ENCODE results near the gene FOXL2NB.

FOXL2NB gene

DNA sequence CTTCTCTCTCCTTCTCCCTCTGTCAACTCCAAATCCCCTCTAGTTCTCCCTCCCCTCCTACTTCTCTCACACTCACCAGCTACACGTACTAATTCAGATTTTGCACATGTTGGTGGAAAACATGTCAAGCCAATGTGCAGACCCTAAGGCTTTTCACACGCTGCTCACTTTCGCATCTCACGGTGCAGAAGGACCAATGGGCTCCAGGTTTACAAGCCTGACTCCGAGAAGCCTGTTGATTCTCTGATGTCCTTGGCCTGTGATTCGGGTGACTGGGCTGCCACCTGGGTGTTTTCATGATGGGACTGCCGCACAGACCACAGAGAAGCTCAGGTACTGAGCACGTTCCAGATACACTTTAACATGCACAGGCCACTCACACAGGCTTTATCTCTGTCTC is 3.7 kb downstream of the FOXL2NB start:
- Histone ChIP-seq H3K4me3 (ENCODE audit: low read depth, low read length) (peak overlapping the region; percentile 43), H3K9me3 (ENCODE audit: control insufficient read depth, insufficient read depth, low read length) (no peaks in the 10 kb centered on the region), H3K27me3 (ENCODE audit: control insufficient read depth, insufficient read depth, low read length) (peaks cover 99% of the 10 kb centered on the region)

GRCh38 chr3:138960417-138960852 is 13.4 kb downstream of the FOXL2NB start:
- peaks cover 38% of the 10 kb centered on the region for H3K27me3 ChIP-seq (ENCODE audit: control insufficient read depth, insufficient read depth, low read length)
- H3K9ac ChIP-seq (ENCODE audit: low read depth, low read length), result no peak overlapping the region
- no peak overlapping the region for H3K4me3 ChIP-seq (ENCODE audit: low read depth, low read length)
- H3K4me1 ChIP-seq (ENCODE audit: control insufficient read depth, insufficient read depth, low read length), result no peaks in the 10 kb centered on the region
- no peaks in the 10 kb centered on the region for H3K9me3 ChIP-seq (ENCODE audit: control insufficient read depth, insufficient read depth, low read length)
- no peaks in the 10 kb centered on the region for H3K36me3 ChIP-seq (ENCODE audit: control insufficient read depth, insufficient read depth, low read length)

More for the DNA sequence above, 3.7 kb downstream of the FOXL2NB start:
- no peak overlapping the region for H3K9ac ChIP-seq (ENCODE audit: low read depth, low read length)
- H3K4me1 ChIP-seq (ENCODE audit: control insufficient read depth, insufficient read depth, low read length), result peaks cover 18% of the 10 kb centered on the region
- H3K36me3 ChIP-seq (ENCODE audit: control insufficient read depth, insufficient read depth, low read length), result no peaks in the 10 kb centered on the region

DNA sequence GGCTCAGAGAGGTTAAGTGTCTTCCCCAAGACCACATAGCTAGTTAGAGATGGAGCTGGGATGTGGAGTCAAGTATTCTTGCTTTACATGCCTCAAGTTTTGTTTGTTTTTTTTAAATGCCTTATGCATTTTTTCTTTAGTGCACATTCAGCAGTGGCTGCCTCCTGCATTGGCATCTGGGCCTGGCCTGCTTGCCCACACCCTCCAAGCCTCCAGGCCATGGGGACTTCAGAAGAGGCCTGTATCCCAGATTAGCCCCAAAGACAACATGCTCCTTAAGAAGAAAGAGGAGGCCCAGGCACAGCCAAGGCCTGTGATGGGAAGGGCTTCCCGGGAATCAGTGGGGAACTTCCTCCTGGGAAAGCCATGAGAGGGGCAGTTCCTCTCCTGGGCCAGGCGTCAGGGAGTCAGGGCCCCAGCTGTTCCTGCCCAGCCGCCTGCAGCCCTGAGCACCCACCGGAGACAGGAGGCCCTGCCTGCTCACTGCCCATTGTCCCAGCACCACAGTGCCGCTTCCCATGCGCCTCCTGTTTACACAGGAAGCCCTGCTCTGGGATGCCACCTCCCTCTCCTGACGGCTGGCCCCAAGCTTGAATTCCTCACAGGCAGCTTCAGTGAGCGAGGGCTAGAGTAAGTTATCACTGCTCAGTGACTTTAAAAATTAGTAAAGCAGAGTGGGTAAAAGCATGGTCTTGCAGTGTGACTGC is 16.0 kb downstream of the FOXL2NB start:
- Histone ChIP-seq H3K4me3 (ENCODE audit: low read depth, low read length) (no peak overlapping the region), H3K9ac (ENCODE audit: low read depth, low read length) (no peak overlapping the region)

DNA sequence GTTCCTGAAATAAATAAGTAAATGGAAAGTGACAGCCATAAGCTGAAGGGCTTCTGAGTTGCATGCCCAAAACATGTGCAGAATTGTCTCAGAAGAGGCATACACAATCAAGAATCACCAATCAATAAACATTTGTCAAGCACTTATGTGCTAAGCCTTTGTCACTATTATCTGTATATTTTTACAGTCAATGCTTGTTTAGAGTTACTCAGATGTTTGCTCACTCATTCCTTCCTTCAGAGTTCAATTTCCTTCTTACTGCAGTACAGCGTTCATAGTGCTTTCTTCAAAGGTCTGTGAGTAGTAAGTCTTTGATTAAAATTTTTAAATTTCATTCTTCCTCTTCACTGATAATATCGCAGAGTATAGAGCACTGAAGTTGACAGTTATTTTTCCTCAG is 17.2 kb downstream of the FOXL2NB start:
- Histone ChIP-seq H3K27me3 (ENCODE audit: control insufficient read depth, insufficient read depth, low read length) (peaks cover 16% of the 10 kb centered on the region), H3K9me3 (ENCODE audit: control insufficient read depth, insufficient read depth, low read length) (no peaks in the 10 kb centered on the region), H3K36me3 (ENCODE audit: control insufficient read depth, insufficient read depth, low read length) (no peaks in the 10 kb centered on the region), H3K4me1 (ENCODE audit: control insufficient read depth, insufficient read depth, low read length) (no peaks in the 10 kb centered on the region), H3K9ac (ENCODE audit: low read depth, low read length) (no peak overlapping the region), H3K4me3 (ENCODE audit: low read depth, low read length) (no peak overlapping the region)

More for the DNA sequence above, 16.0 kb downstream of the FOXL2NB start:
- H3K4me1 ChIP-seq (ENCODE audit: control insufficient read depth, insufficient read depth, low read length), result no peaks in the 10 kb centered on the region
- H3K36me3 ChIP-seq (ENCODE audit: control insufficient read depth, insufficient read depth, low read length), result no peaks in the 10 kb centered on the region
- H3K27me3 ChIP-seq (ENCODE audit: control insufficient read depth, insufficient read depth, low read length), result peaks cover 23% of the 10 kb centered on the region
- H3K9me3 ChIP-seq (ENCODE audit: control insufficient read depth, insufficient read depth, low read length), result no peaks in the 10 kb centered on the region

- Histone ChIP-seq H3K4me1 (ENCODE audit: control insufficient read depth, insufficient read depth, low read length) (no peaks in the 10 kb centered on the region), H3K27me3 (ENCODE audit: control insufficient read depth, insufficient read depth, low read length) (peaks cover 15% of the 10 kb centered on the region), H3K36me3 (ENCODE audit: control insufficient read depth, insufficient read depth, low read length) (no peaks in the 10 kb centered on the region), H3K9me3 (ENCODE audit: control insufficient read depth, insufficient read depth, low read length) (no peaks in the 10 kb centered on the region), H3K9ac (ENCODE audit: low read depth, low read length) (no peak overlapping the region), H3K4me3 (ENCODE audit: low read depth, low read length) (no peak overlapping the region)
Measured at GRCh38 chr3:138964923-138965322, 17.9 kb downstream of the FOXL2NB start.

DNA sequence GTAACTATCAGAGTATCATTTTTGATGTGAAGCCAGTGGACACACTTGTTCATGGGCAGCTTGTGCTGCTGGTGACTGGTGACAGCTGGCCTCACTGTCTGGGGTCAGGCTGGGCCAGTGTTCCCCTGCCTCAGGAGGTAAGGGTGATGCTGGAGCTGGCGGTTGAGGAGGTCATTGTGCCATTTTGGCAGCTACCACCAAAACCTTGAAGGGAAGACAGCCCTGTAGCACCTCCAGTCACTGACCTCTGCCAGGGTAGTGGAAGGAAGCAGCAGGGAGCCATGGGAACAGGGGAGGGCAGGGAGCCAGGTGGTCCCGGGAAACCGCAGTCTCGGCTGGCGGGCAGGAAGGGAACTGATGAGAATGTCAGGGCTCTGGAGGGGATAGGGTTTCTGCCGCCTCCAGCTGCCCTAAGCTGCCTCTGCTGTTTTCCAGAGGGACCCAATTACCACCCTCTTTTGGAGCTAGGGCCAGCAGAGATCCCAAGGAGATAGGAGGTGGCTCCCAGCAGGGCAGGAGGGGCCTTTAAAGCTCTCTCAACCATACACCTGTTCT is 24.8 kb downstream of the FOXL2NB start:
- no peak overlapping the region for H3K4me3 ChIP-seq (ENCODE audit: low read depth, low read length)
- no peaks in the 10 kb centered on the region for H3K36me3 ChIP-seq (ENCODE audit: control insufficient read depth, insufficient read depth, low read length)
- H3K9me3 ChIP-seq (ENCODE audit: control insufficient read depth, insufficient read depth, low read length), result no peaks in the 10 kb centered on the region
- no peaks in the 10 kb centered on the region for H3K4me1 ChIP-seq (ENCODE audit: control insufficient read depth, insufficient read depth, low read length)
- no peaks in the 10 kb centered on the region for H3K27me3 ChIP-seq (ENCODE audit: control insufficient read depth, insufficient read depth, low read length)
- H3K9ac ChIP-seq (ENCODE audit: low read depth, low read length), result no peak overlapping the region

GRCh38 chr3:138972941-138973340 is 25.9 kb downstream of the FOXL2NB start:
- no peak overlapping the region for H3K9ac ChIP-seq (ENCODE audit: low read depth, low read length)
- H3K27me3 ChIP-seq (ENCODE audit: control insufficient read depth, insufficient read depth, low read length), result no peaks in the 10 kb centered on the region
- H3K4me1 ChIP-seq (ENCODE audit: control insufficient read depth, insufficient read depth, low read length), result no peaks in the 10 kb centered on the region
- no peaks in the 10 kb centered on the region for H3K36me3 ChIP-seq (ENCODE audit: control insufficient read depth, insufficient read depth, low read length)
- H3K4me3 ChIP-seq (ENCODE audit: low read depth, low read length), result no peak overlapping the region
- H3K9me3 ChIP-seq (ENCODE audit: control insufficient read depth, insufficient read depth, low read length), result no peaks in the 10 kb centered on the region

DNA sequence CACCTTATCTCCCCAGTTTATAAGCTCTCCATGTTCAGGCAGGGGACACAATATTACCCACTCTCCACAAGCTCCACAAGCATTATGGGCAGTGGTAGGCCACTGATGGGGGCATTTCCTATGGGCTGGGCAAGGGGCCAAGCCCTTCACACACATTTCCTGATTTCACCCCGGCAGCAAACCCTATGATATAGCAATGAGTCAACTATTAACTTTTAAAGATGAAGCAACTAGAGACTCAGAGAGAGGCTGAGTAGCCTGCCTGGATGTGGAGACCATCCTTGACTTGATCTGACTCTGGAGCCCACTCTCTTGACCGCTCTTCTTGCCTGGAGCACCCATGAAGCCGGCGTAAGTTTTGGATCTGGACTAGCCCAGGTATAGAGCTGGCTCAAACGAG is 27.4 kb downstream of the FOXL2NB start:
- Histone ChIP-seq H3K27me3 (ENCODE audit: control insufficient read depth, insufficient read depth, low read length) (no peaks in the 10 kb centered on the region), H3K4me1 (ENCODE audit: control insufficient read depth, insufficient read depth, low read length) (no peaks in the 10 kb centered on the region), H3K4me3 (ENCODE audit: low read depth, low read length) (no peak overlapping the region), H3K9me3 (ENCODE audit: control insufficient read depth, insufficient read depth, low read length) (no peaks in the 10 kb centered on the region), H3K36me3 (ENCODE audit: control insufficient read depth, insufficient read depth, low read length) (no peaks in the 10 kb centered on the region), H3K9ac (ENCODE audit: low read depth, low read length) (no peak overlapping the region)

DNA sequence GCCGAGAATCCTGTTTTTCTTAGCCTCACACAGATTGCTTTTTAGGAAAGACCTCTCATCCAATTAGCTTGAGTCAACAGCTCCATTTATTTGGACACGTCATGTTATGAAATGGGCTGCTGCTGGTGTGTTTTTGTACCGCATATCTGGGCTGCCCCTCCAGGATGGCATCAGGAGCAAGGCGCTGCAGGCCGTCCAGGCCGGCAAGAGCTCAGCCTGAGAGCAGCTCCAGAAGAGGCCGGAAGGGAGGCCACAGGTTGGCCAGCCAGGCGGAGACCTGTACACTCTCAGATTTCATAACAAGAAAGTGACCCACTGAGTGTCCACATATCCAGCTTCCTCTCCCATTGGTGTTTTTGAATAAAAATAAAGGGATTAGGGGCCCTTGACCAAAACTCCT is 28.3 kb downstream of the FOXL2NB start:
- Histone ChIP-seq H3K36me3 (ENCODE audit: control insufficient read depth, insufficient read depth, low read length) (no peaks in the 10 kb centered on the region), H3K4me1 (ENCODE audit: control insufficient read depth, insufficient read depth, low read length) (no peaks in the 10 kb centered on the region), H3K4me3 (ENCODE audit: low read depth, low read length) (no peak overlapping the region), H3K9me3 (ENCODE audit: control insufficient read depth, insufficient read depth, low read length) (no peaks in the 10 kb centered on the region), H3K9ac (ENCODE audit: low read depth, low read length) (no peak overlapping the region), H3K27me3 (ENCODE audit: control insufficient read depth, insufficient read depth, low read length) (no peaks in the 10 kb centered on the region)

- Histone ChIP-seq H3K4me3 (ENCODE audit: low read depth, low read length) (no peak overlapping the region), H3K9ac (ENCODE audit: low read depth, low read length) (no peak overlapping the region), H3K36me3 (ENCODE audit: control insufficient read depth, insufficient read depth, low read length) (no peaks in the 10 kb centered on the region), H3K4me1 (ENCODE audit: control insufficient read depth, insufficient read depth, low read length) (no peaks in the 10 kb centered on the region), H3K9me3 (ENCODE audit: control insufficient read depth, insufficient read depth, low read length) (no peaks in the 10 kb centered on the region), H3K27me3 (ENCODE audit: control insufficient read depth, insufficient read depth, low read length) (no peaks in the 10 kb centered on the region)
Measured at GRCh38 chr3:138976047-138976446, 29.0 kb downstream of the FOXL2NB start.

DNA sequence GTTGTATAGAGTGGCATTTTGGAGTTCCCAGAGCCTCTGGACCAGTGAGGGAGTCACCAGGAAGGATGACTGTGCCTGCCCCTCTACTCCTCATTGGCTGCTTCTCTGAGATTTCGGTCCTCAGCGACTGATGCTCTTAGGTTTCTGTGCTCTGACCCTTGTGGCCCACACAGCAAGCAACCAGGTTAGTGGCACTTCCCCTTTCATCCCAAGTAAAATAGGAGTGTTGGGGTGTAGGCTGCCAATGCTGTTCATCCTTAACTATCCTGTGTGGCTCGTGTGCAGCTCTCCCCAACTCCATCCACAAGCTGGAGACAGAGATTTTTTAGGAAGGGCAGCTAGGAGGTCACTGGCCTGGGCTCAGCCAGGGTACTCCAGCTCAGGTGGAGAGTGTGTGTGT is 37.8 kb downstream of the FOXL2NB start:
- no peak overlapping the region for H3K4me3 ChIP-seq (ENCODE audit: low read depth, low read length)

GRCh38 chr3:138985932-138986331 is 38.9 kb downstream of the FOXL2NB start:
- Histone ChIP-seq H3K27me3 (ENCODE audit: control insufficient read depth, insufficient read depth, low read length) (no peaks in the 10 kb centered on the region), H3K9ac (ENCODE audit: low read depth, low read length) (no peak overlapping the region), H3K9me3 (ENCODE audit: control insufficient read depth, insufficient read depth, low read length) (no peaks in the 10 kb centered on the region), H3K36me3 (ENCODE audit: control insufficient read depth, insufficient read depth, low read length) (no peaks in the 10 kb centered on the region), H3K4me3 (ENCODE audit: low read depth, low read length) (no peak overlapping the region), H3K4me1 (ENCODE audit: control insufficient read depth, insufficient read depth, low read length) (no peaks in the 10 kb centered on the region)

More for the DNA sequence above, 37.8 kb downstream of the FOXL2NB start:
- H3K27me3 ChIP-seq (ENCODE audit: control insufficient read depth, insufficient read depth, low read length), result no peaks in the 10 kb centered on the region
- H3K9me3 ChIP-seq (ENCODE audit: control insufficient read depth, insufficient read depth, low read length), result no peaks in the 10 kb centered on the region
- H3K9ac ChIP-seq (ENCODE audit: low read depth, low read length), result no peak overlapping the region
- no peaks in the 10 kb centered on the region for H3K4me1 ChIP-seq (ENCODE audit: control insufficient read depth, insufficient read depth, low read length)
- no peaks in the 10 kb centered on the region for H3K36me3 ChIP-seq (ENCODE audit: control insufficient read depth, insufficient read depth, low read length)

Data from iPS-15b (cell line).